HepG2 (cell line): ENCODE measurements around the gene DDRGK1. TPM values are rescaled to one million over a fixed set of nuclear protein-coding genes. Genes with fewer than 3 reads are reported as not detected.

Source experiments
- AFF4 ChIP-seq: sonication (generic); formaldehyde crosslinking; IDR thresholded peaks from 2 replicates; pipeline ENCODE4 v1.4.0; 2020; ENCODE audit warnings: missing genetic modification reagents
- ASH2L ChIP-seq: fragments of 300-600, 200-600 bp; sonication (generic); IDR thresholded peaks from 2 replicates; pipeline ENCODE4 v1.7.0; 2017; ENCODE audit warnings: low read depth, mild to moderate bottlenecking, moderate library complexity, mixed read lengths, low read length; ENCODE audit not compliant: insufficient read length
- DR1 ChIP-seq: sonication (generic); formaldehyde crosslinking; IDR thresholded peaks from 2 replicates; pipeline ENCODE4 v1.8.0; 2021; ENCODE audit warnings: mild to moderate bottlenecking, missing genetic modification reagents, inconsistent platforms
- FOXJ3 ChIP-seq: sonication (generic); formaldehyde crosslinking; IDR thresholded peaks from 2 replicates; pipeline ENCODE4 v1.4.0; 2020; ENCODE audit warnings: missing genetic modification reagents, mild to moderate bottlenecking, borderline replicate concordance
- MAF1 ChIP-seq: sonication (generic); formaldehyde crosslinking; IDR thresholded peaks from 2 replicates; pipeline ENCODE4 v1.5.0; 2020; ENCODE audit warnings: missing genetic modification reagents, borderline replicate concordance
- MED1 ChIP-seq: sonication (generic); formaldehyde crosslinking; IDR thresholded peaks from 2 replicates; pipeline ENCODE4 v1.4.0; 2020; ENCODE audit warnings: missing genetic modification reagents
- MZF1 ChIP-seq: sonication (generic); formaldehyde crosslinking; IDR thresholded peaks from 2 replicates; pipeline ENCODE4 v1.8.1; 2023; ENCODE audit warnings: mild to moderate bottlenecking, missing genetic modification reagents, borderline replicate concordance
- NBN ChIP-seq: fragments of 450-650 bp; conservative IDR thresholded peaks from 2 replicates; pipeline ENCODE4 v1.6.1; 2017
- POGZ ChIP-seq: sonication (generic); formaldehyde crosslinking; IDR thresholded peaks from 2 replicates; pipeline ENCODE4 v1.4.0; 2020; ENCODE audit warnings: mild to moderate bottlenecking, missing genetic modification reagents
- PRPF4 ChIP-seq: fragments of 200-400 bp; formaldehyde crosslinking; IDR thresholded peaks from 2 replicates; pipeline ENCODE4 v1.6.1; 2016; ENCODE audit warnings: low read length, low read depth; ENCODE audit not compliant: poor library complexity, severe bottlenecking
- XBP1 ChIP-seq: sonication (generic); formaldehyde crosslinking; IDR thresholded peaks from 2 replicates; pipeline ENCODE4 v1.5.0; 2020; ENCODE audit warnings: missing genetic modification reagents
- ZBTB38 ChIP-seq: sonication (generic); formaldehyde crosslinking; IDR thresholded peaks from 2 replicates; pipeline ENCODE4 v1.5.1; 2020; ENCODE audit warnings: mild to moderate bottlenecking, missing genetic modification reagents
- ZNF205 ChIP-seq: IDR thresholded peaks from 2 replicates; pipeline ENCODE4 v1.6.1; 2018; ENCODE audit warnings: missing biosample characterization, missing genetic modification reagents
- ZNF275 ChIP-seq: sonication (generic); formaldehyde crosslinking; IDR thresholded peaks from 2 replicates; pipeline ENCODE4 v1.8.0; 2022; ENCODE audit warnings: missing genetic modification reagents, mild to moderate bottlenecking, inconsistent platforms, borderline replicate concordance
- ZNF616 ChIP-seq: sonication (generic); formaldehyde crosslinking; IDR thresholded peaks from 2 replicates; pipeline ENCODE4 v1.5.0; 2020; ENCODE audit warnings: low read depth, mild to moderate bottlenecking, missing genetic modification reagents
- ZNF772 ChIP-seq: sonication (generic); formaldehyde crosslinking; IDR thresholded peaks from 2 replicates; pipeline ENCODE4 v1.5.0; 2020; ENCODE audit warnings: mild to moderate bottlenecking, missing genetic modification reagents
- polyA plus RNA-seq, 8 experiments: library from polyadenylated mRNA; depleted of rRNA in 3 of 8; stranded (reverse) in 7 of 8; unstranded in 1 of 8; fragments of >200 nt; fragmentation: Illumina TruSeq in 4 of 8; extraction: Trizol in 4 of 8; gene quantifications; 2 replicates each; pipeline versions ENCODE4 v1.2.1 to v1.2.3, GENCODE V29; 2011 to 2016; ENCODE audit warnings: low read depth in 4 of 8, missing spikeins in 1 of 8, mixed read lengths in 1 of 8; ENCODE audit not compliant: insufficient read depth in 1 of 8
- total RNA-seq, 5 experiments: library from RNA; depleted of rRNA; stranded (reverse); fragments of >200 nt; fragmentation: Illumina TruSeq; extraction: Trizol; gene quantifications; 2 replicates each; pipeline ENCODE4 v1.2.3, GENCODE V29; 2016; ENCODE audit warnings: low read depth in 1 of 5
- TF ChIP-seq, protein P1 (sequence below): sonication (generic); formaldehyde crosslinking; IDR thresholded peaks from 2 replicates; pipeline ENCODE4; 2020; ENCODE audit warnings: missing genetic modification reagents, mild to moderate bottlenecking, borderline replicate concordance
- TF ChIP-seq, protein P2 (sequence below): sonication (generic); formaldehyde crosslinking; IDR thresholded peaks from 2 replicates; pipeline ENCODE4 v1.5.0; 2020; ENCODE audit warnings: missing genetic modification reagents
- TF ChIP-seq, protein P3 (sequence below): sonication (generic); formaldehyde crosslinking; IDR thresholded peaks from 2 replicates; pipeline ENCODE4 v1.8.0; 2023; ENCODE audit warnings: mild to moderate bottlenecking, missing genetic modification reagents

The DDRGK1 gene
- total and polyA plus RNA-seq, 2 of the 13 experiments (the other 11 are each of a cell fraction or from before 2014, with no cell fraction given) = 96.7 to 149 TPM

DNA sequence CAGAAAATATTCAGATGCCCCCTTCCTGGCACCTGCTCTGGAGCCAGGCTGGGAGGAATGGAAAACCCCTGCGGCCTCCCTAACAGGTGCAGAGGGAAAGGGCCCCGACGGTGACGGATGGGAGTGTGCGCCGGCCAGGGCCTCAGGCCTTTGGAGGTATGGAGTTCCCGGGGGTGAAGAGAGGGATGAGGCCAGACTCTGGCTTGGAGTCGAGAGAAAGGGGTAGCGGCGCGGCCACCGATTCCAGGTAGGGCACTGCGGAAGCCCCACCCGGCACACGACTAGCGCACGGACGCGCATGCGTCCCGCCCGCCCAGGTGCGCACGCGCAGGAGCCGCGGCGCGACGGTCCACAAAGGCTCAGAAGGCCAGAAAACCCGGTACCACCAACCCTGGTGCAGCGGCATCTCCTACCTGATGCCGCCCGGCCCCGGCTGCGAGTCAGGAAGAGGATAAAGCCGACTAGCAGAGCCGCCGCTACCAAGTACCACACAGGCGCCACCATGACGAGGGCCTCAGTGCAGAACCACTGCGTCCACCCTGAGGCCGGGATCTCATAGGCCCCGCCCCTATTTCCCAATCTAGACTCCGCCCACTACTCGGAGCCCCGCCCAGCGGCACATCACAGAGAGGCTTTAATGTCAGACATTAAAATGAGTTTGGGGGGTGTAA is at the start of gene DDRGK1 (continued):
- peak; percentile 57; the same call in 1 of the 2 replicates for TF ChIP-seq AFF4
- TF ChIP-seq XBP1 (CRISPR knock-in tag) = peak; percentile 20; the same call in 1 of the 2 replicates
- peak; percentile 18; the same call in 1 of the 2 replicates for TF ChIP-seq MZF1 (CRISPR knock-in tag)
- TF ChIP-seq NBN = no peak
- TF ChIP-seq ASH2L = peak; percentile 87
- peak; percentile 74 for TF ChIP-seq MED1 (CRISPR knock-in tag)
- TF ChIP-seq MAF1 (CRISPR knock-in tag) = 0 out of 2 replicates have a peak, but pooled peaks have one; percentile 78
- TF ChIP-seq DR1 (CRISPR knock-in tag) = peak; percentile 78
- TF ChIP-seq FOXJ3 (CRISPR knock-in tag) = peak; percentile 44; the same call in 1 of the 2 replicates
- peak; percentile 94 for TF ChIP-seq ZNF205 (CRISPR knock-in tag)
- TF ChIP-seq, protein P1, sequence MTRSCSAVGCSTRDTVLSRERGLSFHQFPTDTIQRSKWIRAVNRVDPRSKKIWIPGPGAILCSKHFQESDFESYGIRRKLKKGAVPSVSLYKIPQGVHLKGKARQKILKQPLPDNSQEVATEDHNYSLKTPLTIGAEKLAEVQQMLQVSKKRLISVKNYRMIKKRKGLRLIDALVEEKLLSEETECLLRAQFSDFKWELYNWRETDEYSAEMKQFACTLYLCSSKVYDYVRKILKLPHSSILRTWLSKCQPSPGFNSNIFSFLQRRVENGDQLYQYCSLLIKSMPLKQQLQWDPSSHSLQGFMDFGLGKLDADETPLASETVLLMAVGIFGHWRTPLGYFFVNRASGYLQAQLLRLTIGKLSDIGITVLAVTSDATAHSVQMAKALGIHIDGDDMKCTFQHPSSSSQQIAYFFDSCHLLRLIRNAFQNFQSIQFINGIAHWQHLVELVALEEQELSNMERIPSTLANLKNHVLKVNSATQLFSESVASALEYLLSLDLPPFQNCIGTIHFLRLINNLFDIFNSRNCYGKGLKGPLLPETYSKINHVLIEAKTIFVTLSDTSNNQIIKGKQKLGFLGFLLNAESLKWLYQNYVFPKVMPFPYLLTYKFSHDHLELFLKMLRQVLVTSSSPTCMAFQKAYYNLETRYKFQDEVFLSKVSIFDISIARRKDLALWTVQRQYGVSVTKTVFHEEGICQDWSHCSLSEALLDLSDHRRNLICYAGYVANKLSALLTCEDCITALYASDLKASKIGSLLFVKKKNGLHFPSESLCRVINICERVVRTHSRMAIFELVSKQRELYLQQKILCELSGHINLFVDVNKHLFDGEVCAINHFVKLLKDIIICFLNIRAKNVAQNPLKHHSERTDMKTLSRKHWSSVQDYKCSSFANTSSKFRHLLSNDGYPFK (CRISPR knock-in tag) = peak; percentile 92; the same call in 1 of the 2 replicates
- peak; percentile 79 for TF ChIP-seq ZBTB38
- TF ChIP-seq ZNF275 (CRISPR knock-in tag) = peak; percentile 93; the same call in 1 of the 2 replicates
- TF ChIP-seq, protein P2, sequence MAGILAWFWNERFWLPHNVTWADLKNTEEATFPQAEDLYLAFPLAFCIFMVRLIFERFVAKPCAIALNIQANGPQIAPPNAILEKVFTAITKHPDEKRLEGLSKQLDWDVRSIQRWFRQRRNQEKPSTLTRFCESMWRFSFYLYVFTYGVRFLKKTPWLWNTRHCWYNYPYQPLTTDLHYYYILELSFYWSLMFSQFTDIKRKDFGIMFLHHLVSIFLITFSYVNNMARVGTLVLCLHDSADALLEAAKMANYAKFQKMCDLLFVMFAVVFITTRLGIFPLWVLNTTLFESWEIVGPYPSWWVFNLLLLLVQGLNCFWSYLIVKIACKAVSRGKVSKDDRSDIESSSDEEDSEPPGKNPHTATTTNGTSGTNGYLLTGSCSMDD (CRISPR knock-in tag) = peak; percentile 28
- TF ChIP-seq PRPF4 = no peak
- no peak; the same call in 1 of the 2 replicates for TF ChIP-seq POGZ (CRISPR knock-in tag)
- TF ChIP-seq ZNF616 (CRISPR knock-in tag) = 0 out of 2 replicates have a peak, but pooled peaks have one; percentile 90
- TF ChIP-seq, protein P3, sequence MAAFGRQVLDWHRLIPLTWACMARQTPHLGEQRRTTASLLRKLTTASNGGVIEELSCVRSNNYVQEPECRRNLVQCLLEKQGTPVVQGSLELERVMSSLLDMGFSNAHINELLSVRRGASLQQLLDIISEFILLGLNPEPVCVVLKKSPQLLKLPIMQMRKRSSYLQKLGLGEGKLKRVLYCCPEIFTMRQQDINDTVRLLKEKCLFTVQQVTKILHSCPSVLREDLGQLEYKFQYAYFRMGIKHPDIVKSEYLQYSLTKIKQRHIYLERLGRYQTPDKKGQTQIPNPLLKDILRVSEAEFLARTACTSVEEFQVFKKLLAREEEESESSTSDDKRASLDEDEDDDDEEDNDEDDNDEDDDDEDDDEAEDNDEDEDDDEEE = peak; percentile 28; the same call in 1 of the 2 replicates
- peak; percentile 92 for TF ChIP-seq ZNF772 (CRISPR knock-in tag)
